HepG2 (cell line): Measurements from ENCODE around the gene RCBTB1. TPM values are rescaled to one million over a fixed set of nuclear protein-coding genes. Genes with fewer than 3 reads are reported as not detected.

Experiments
- ARID5B ChIP-seq: IDR thresholded peaks from 2 replicates; pipeline ENCODE4 v1.4.0; 2020; ENCODE audit warnings: mild to moderate bottlenecking, missing genetic modification reagents
- CBX5 ChIP-seq: sonication (generic); formaldehyde crosslinking; IDR thresholded peaks from 2 replicates; pipeline ENCODE4 v1.4.0; 2020; ENCODE audit warnings: missing genetic modification reagents, borderline replicate concordance
- DBP ChIP-seq: sonication (generic); formaldehyde crosslinking; IDR thresholded peaks from 2 replicates; pipeline ENCODE4 v1.4.0; 2020; ENCODE audit warnings: missing genetic modification reagents; ENCODE audit errors: not compliant biosample characterization
- ERF ChIP-seq: IDR thresholded peaks from 2 replicates; pipeline ENCODE4 v1.6.1; 2018; ENCODE audit warnings: missing biosample characterization, missing genetic modification reagents
- GABPB1 ChIP-seq: IDR thresholded peaks from 2 replicates; pipeline ENCODE4 v1.6.1; 2016; ENCODE audit warnings: mild to moderate bottlenecking, missing genetic modification reagents, moderate library complexity, missing compliant biosample characterization
- HMGA1 ChIP-seq: sonication (generic); formaldehyde crosslinking; conservative IDR thresholded peaks from 2 replicates; pipeline ENCODE4 v1.4.0; 2020; ENCODE audit warnings: missing genetic modification reagents
- HOMEZ ChIP-seq: IDR thresholded peaks from 2 replicates; pipeline ENCODE4 v1.6.1; 2016; ENCODE audit warnings: low read depth
- KAT7 ChIP-seq: IDR thresholded peaks from 2 replicates; pipeline ENCODE4 v1.6.1; 2018; ENCODE audit warnings: borderline replicate concordance, missing compliant biosample characterization
- KLF12 ChIP-seq: sonication (generic); formaldehyde crosslinking; IDR thresholded peaks from 2 replicates; pipeline ENCODE4 v1.4.0; 2020; ENCODE audit warnings: missing genetic modification reagents, borderline replicate concordance
- MED1 ChIP-seq: sonication (generic); formaldehyde crosslinking; IDR thresholded peaks from 2 replicates; pipeline ENCODE4 v1.4.0; 2020; ENCODE audit warnings: missing genetic modification reagents
- NR2F2 ChIP-seq: IDR thresholded peaks from 2 replicates; pipeline ENCODE4 v1.6.1; 2012; ENCODE audit warnings: low read depth, inconsistent platforms, borderline replicate concordance
- RXRA ChIP-seq: sonication (generic); formaldehyde crosslinking; IDR thresholded peaks from 2 replicates; pipeline ENCODE4 v1.5.1; 2020; ENCODE audit warnings: missing genetic modification reagents
- SKIL ChIP-seq: sonication (generic); formaldehyde crosslinking; IDR thresholded peaks from 2 replicates; pipeline ENCODE4 v1.8.0; 2022; ENCODE audit warnings: missing genetic modification reagents, mild to moderate bottlenecking, moderate library complexity, borderline replicate concordance
- SOX13 ChIP-seq, 3 experiments: fragments of 450-650 bp in 1 of 3; sonication (generic) in 1 of 3; formaldehyde crosslinking in 1 of 3; IDR thresholded peaks in 2 of 3; conservative IDR thresholded peaks in 1 of 3; 2 replicates each; pipeline versions ENCODE4 v1.5.0 to v1.6.1; 2016 to 2020; ENCODE audit warnings: antibody characterized with exemption in 1 of 3, mild to moderate bottlenecking in 1 of 3, missing compliant biosample characterization in 1 of 3, missing genetic modification reagents in 1 of 3, moderate library complexity in 1 of 3
- SOX6 ChIP-seq, 2 experiments: fragments of 450-650 bp in 1 of 2; sonication (generic) in 1 of 2; formaldehyde crosslinking in 1 of 2; IDR thresholded peaks; 2 replicates each; pipeline versions ENCODE4 v1.4.0 to v1.6.1; 2017 to 2020; ENCODE audit warnings: antibody characterized with exemption in 1 of 2, mild to moderate bottlenecking in 1 of 2, missing genetic modification reagents in 1 of 2
- TARDBP ChIP-seq: sonication (generic); formaldehyde crosslinking; IDR thresholded peaks from 2 replicates; pipeline ENCODE4 v1.8.0; 2022; ENCODE audit warnings: mild to moderate bottlenecking, missing genetic modification reagents
- YEATS2 ChIP-seq: sonication (generic); formaldehyde crosslinking; IDR thresholded peaks from 2 replicates; pipeline ENCODE4 v1.4.0; 2020; ENCODE audit warnings: missing genetic modification reagents, borderline replicate concordance
- ZGPAT ChIP-seq: IDR thresholded peaks from 2 replicates; pipeline ENCODE4 v1.6.1; 2016; ENCODE audit warnings: mild to moderate bottlenecking
- ZNF205 ChIP-seq: IDR thresholded peaks from 2 replicates; pipeline ENCODE4 v1.6.1; 2018; ENCODE audit warnings: missing biosample characterization, missing genetic modification reagents
- polyA plus RNA-seq, 8 experiments: library from polyadenylated mRNA; depleted of rRNA in 3 of 8; stranded (reverse) in 7 of 8; unstranded in 1 of 8; fragments of >200 nt; fragmentation: Illumina TruSeq in 4 of 8; extraction: Trizol in 4 of 8; gene quantifications; 2 replicates each; pipeline versions ENCODE4 v1.2.1 to v1.2.3, GENCODE V29; 2011 to 2016; ENCODE audit warnings: low read depth in 4 of 8, missing spikeins in 1 of 8, mixed read lengths in 1 of 8; ENCODE audit not compliant: insufficient read depth in 1 of 8
- total RNA-seq, 5 experiments: library from RNA; depleted of rRNA; stranded (reverse); fragments of >200 nt; fragmentation: Illumina TruSeq; extraction: Trizol; gene quantifications; 2 replicates each; pipeline ENCODE4 v1.2.3, GENCODE V29; 2016; ENCODE audit warnings: low read depth in 1 of 5

RCBTB1 gene
- total and polyA plus RNA-seq, 2 of the 13 experiments (the other 11 are each of a cell fraction or from before 2014, with no cell fraction given), result 13.4 to 21.6 TPM

GRCh38 chr13:49587311-49587847 is 2.0 kb upstream of the RCBTB1 start (continued):
- TF ChIP-seq HOMEZ (peak; percentile 15; the same call in 1 of the 2 replicates), TARDBP (peak; percentile 72), KAT7 (CRISPR knock-in tag) (0 out of 2 replicates have a peak, but pooled peaks have one; percentile 72), YEATS2 (CRISPR knock-in tag) (no peak), DBP (CRISPR knock-in tag) (no peak), MED1 (peak; percentile 64), SOX6 (IDR thresholded peaks at IDR 0.05) (no peak), SOX6 (CRISPR knock-in tag; IDR thresholded peaks at IDR 0.05) (peak; percentile 85), SKIL (CRISPR knock-in tag) (peak; percentile 71; the same call in 1 of the 2 replicates), ARID5B (peak; percentile 87), ZGPAT (CRISPR knock-in tag) (peak; percentile 71), ERF (CRISPR knock-in tag) (peak; percentile 46; the same call in 1 of the 2 replicates), SOX13 (IDR thresholded peaks at IDR 0.05) (peak; percentile 55), SOX13 (CRISPR knock-in tag; conservative IDR thresholded peaks at IDR 0.05 in 1 of 2, IDR thresholded peaks at IDR 0.05 in 1 of 2) (peak in 1 of 2 experiments; percentile 88; a peak in 2 of 4 replicates), RXRA (CRISPR knock-in tag) (peak; percentile 85; the same call in 1 of the 2 replicates), HMGA1 (CRISPR knock-in tag) (no peak), CBX5 (0 out of 2 replicates have a peak, but pooled peaks have one; percentile 34), GABPB1 (peak; percentile 18; the same call in 1 of the 2 replicates), KLF12 (no peak), ZNF205 (CRISPR knock-in tag) (0 out of 2 replicates have a peak, but pooled peaks have one; percentile 42), NR2F2 (peak; percentile 23; the same call in 1 of the 2 replicates)
